Measurements from ENCODE around the gene C11orf42. TPM values are rescaled to one million over a fixed set of nuclear protein-coding genes. Genes with fewer than 3 reads are reported as not detected.

The C11orf42 gene
- total RNA-seq, 1 experiment from 2014 or later, result not detected

GRCh38 chr11:6199174-6199810 lies 6.1 kb upstream of the C11orf42 start, which contains the start of gene OR52W1:
Gene OR52W1 (plus strand): TSS chr11:6199224. CDS start chr11:6199224, 0 bp downstream.
- Histone ChIP-seq H4K20me1 (ENCODE audit: control insufficient read depth, insufficient read depth, insufficient read length) (no peaks in the 10 kb centered on the region), H3K27ac (ENCODE audit: insufficient read length, low read depth, low read length) (no peak within 1 kb of the TSS), H3K14ac (ENCODE audit: insufficient read depth, low read length) (no peak within 1 kb of the TSS), H3T11ph (ENCODE audit: low read length) (no peak within 1 kb of the TSS), H3K23me2 (ENCODE audit: insufficient read length, low read depth, low read length, poor library complexity, severe bottlenecking) (no peaks in the 10 kb centered on the region), H3K9me3 (ENCODE audit: control insufficient read depth, low read depth, low read length) (no peaks in the 10 kb centered on the region), H3K4me1 (ENCODE audit: insufficient read depth, low read length) (peaks cover 3% of the 10 kb centered on the region; the same call in 1 of the 2 replicates), H2AFZ (ENCODE audit: low read length) (no peak within 1 kb of the TSS), H4K5ac (ENCODE audit: insufficient read length, low read depth, low read length) (no peak within 1 kb of the TSS), H2BK20ac (ENCODE audit: low read depth, low read length, poor library complexity, severe bottlenecking) (no peak within 1 kb of the TSS), H2AK5ac (ENCODE audit: insufficient read length, low read length) (no peak within 1 kb of the TSS), H3K18ac (ENCODE audit: insufficient read length, low read depth, low read length) (no peak within 1 kb of the TSS), H3K56ac (ENCODE audit: insufficient read length, low read depth, low read length) (no peak within 1 kb of the TSS), H2BK120ac (ENCODE audit: low read depth, low read length, poor library complexity, severe bottlenecking) (no peak within 1 kb of the TSS), H4K91ac (ENCODE audit: insufficient read length, low read depth, low read length) (no peak within 1 kb of the TSS), H2BK5ac (ENCODE audit: insufficient read length, low read length) (no peak within 1 kb of the TSS), H3K27me3 (ENCODE audit: insufficient read depth, low read length) (no peaks in the 10 kb centered on the region), H3K23ac (ENCODE audit: insufficient read length, low read depth, low read length) (no peak within 1 kb of the TSS), H3K79me1 (ENCODE audit: insufficient read depth, low read depth, low read length, poor library complexity, severe bottlenecking) (no peaks in the 10 kb centered on the region), H2BK15ac (ENCODE audit: low read depth, low read length) (no peak within 1 kb of the TSS), H4K8ac (replicated peaks; ENCODE audit: insufficient read length, low read depth, low read length) (no peak within 1 kb of the TSS), H3K4me2 (ENCODE audit: insufficient read depth, insufficient read length, low read length) (no peak within 1 kb of the TSS), H3K4ac (ENCODE audit: low read depth, low read length) (no peak within 1 kb of the TSS), H2BK12ac (ENCODE audit: insufficient read length, low read depth, low read length) (no peak within 1 kb of the TSS), H3K79me2 (ENCODE audit: insufficient read depth, low read length) (no peaks in the 10 kb centered on the region), H3K9ac (ENCODE audit: extremely low read depth, insufficient read length, low read length) (no peak within 1 kb of the TSS)
- TF ChIP-seq CTCF (conservative IDR thresholded peaks at IDR 0.05), result no peak
- no peak for DNase-seq
- no CpG with 5 or more reads among the region's 5 CpGs for WGBS (ENCODE audit: extremely low coverage, insufficient read length, low lambda C conversion rate)
- no peak within 1 kb of the TSS for H3K4me3 Mint-ChIP-seq
- H3K27me3 Mint-ChIP-seq (ENCODE audit: low read depth), result no peaks in the 10 kb centered on the region
- no peak within 1 kb of the TSS; a peak in 1 of 7 replicates for H3K27ac Mint-ChIP-seq
- peaks cover 8% of the 10 kb centered on the region in 2 experiments for H3K4me1 Mint-ChIP-seq
- H3K36me3 Mint-ChIP-seq (ENCODE audit: insufficient read depth in 1 of 3, low read depth in 3 of 3), result 0 out of 7 replicates have a peak, but pooled peaks cover 0 to 2% (median 0%) of the 10 kb centered on the region in 3 experiments
- no peaks in the 10 kb centered on the region for H3K9me3 Mint-ChIP-seq
